ENCODE data around the gene KSR1. TPM values are rescaled to one million over a fixed set of nuclear protein-coding genes. Genes with fewer than 3 reads are reported as not detected.
"Not testable (repeated sequence)": the region's sequence is repeated elsewhere in the genome, so short reads cannot be mapped to it uniquely, and the experiment has no call there.

KSR1 gene
- total RNA-seq, 4 donors from 2014 or later: 10.0 to 15.2 (median 13.9) TPM

DNA sequence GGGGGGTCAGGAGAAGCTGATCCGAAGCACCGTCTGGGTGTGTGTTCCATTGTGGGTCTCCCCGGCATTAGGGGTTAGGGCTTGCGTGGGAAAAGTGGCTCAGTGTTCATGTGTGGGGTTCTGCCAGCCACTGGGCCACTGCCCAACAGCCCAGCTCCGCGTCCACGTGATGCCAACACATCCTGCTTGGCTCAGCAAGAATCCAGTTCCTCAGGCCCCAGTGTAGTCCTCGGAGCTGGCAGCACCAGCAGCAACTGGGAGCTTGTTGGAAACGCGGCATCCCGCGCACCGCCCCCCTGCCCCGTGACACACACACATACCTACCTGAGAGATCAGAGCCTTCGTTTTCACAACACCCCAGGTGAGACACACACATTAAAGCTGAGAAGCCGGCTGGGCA lies 193.7 kb downstream of the KSR1 start:
- H3K9me3 ChIP-seq: no peaks in the 10 kb centered on the region
- no peak overlapping the region for H3K27ac ChIP-seq
- TF ChIP-seq POLR2A (IDR thresholded peaks at IDR 0.05): no peak
- TF ChIP-seq, protein P1, sequence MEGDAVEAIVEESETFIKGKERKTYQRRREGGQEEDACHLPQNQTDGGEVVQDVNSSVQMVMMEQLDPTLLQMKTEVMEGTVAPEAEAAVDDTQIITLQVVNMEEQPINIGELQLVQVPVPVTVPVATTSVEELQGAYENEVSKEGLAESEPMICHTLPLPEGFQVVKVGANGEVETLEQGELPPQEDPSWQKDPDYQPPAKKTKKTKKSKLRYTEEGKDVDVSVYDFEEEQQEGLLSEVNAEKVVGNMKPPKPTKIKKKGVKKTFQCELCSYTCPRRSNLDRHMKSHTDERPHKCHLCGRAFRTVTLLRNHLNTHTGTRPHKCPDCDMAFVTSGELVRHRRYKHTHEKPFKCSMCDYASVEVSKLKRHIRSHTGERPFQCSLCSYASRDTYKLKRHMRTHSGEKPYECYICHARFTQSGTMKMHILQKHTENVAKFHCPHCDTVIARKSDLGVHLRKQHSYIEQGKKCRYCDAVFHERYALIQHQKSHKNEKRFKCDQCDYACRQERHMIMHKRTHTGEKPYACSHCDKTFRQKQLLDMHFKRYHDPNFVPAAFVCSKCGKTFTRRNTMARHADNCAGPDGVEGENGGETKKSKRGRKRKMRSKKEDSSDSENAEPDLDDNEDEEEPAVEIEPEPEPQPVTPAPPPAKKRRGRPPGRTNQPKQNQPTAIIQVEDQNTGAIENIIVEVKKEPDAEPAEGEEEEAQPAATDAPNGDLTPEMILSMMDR (IDR thresholded peaks at IDR 0.05): no peak
- no peak for TF ChIP-seq POLR2AphosphoS5 (IDR thresholded peaks at IDR 0.05)
- TF ChIP-seq EP300 (IDR thresholded peaks at IDR 0.05): no peak
- no peaks in the 10 kb centered on the region for H3K36me3 ChIP-seq
- H3K27me3 ChIP-seq: peaks cover 17% of the 10 kb centered on the region
- H3K4me1 ChIP-seq: no peaks in the 10 kb centered on the region
- 87% methylated on average over 3 of the region's 16 CpGs for WGBS, 2 donors (ENCODE audit: low coverage in 1 of 2)
- no peak for ATAC-seq
- no peak overlapping the region for H3K4me3 ChIP-seq

DNA sequence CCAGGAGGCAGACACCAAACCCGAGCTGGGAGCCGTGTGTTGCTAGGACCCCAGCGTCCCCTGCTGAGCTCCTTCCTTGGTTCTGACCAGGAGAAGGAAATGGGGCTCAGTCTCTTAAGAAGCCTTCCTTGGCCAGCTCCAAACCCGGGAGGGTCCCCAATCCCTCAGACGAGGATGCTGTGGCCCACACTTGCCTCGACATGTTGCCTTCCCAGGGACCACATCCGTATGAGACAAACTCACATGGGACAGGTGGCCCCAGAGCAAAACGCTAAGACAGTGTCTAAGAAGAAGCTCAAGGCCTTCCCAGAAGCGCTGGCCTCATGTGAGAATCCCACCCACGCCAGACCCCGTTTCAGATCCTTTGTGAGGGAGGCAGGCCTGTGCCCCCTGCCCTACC lies 194.6 kb downstream of the KSR1 start:
- no peak overlapping the region for H3K4me3 ChIP-seq
- WGBS, 2 donors (ENCODE audit: low coverage in 1 of 2): 100% methylated on average over 1 of the region's 11 CpGs; no CpG with 5 or more reads in 1 of the 2 donors
- no peaks in the 10 kb centered on the region for H3K9me3 ChIP-seq
- no peak for ATAC-seq
- no peaks in the 10 kb centered on the region for H3K36me3 ChIP-seq
- TF ChIP-seq, protein P1 (IDR thresholded peaks at IDR 0.05): no peak
- peaks cover 21% of the 10 kb centered on the region for H3K27me3 ChIP-seq
- H3K27ac ChIP-seq: no peak overlapping the region
- no peaks in the 10 kb centered on the region for H3K4me1 ChIP-seq

DNA sequence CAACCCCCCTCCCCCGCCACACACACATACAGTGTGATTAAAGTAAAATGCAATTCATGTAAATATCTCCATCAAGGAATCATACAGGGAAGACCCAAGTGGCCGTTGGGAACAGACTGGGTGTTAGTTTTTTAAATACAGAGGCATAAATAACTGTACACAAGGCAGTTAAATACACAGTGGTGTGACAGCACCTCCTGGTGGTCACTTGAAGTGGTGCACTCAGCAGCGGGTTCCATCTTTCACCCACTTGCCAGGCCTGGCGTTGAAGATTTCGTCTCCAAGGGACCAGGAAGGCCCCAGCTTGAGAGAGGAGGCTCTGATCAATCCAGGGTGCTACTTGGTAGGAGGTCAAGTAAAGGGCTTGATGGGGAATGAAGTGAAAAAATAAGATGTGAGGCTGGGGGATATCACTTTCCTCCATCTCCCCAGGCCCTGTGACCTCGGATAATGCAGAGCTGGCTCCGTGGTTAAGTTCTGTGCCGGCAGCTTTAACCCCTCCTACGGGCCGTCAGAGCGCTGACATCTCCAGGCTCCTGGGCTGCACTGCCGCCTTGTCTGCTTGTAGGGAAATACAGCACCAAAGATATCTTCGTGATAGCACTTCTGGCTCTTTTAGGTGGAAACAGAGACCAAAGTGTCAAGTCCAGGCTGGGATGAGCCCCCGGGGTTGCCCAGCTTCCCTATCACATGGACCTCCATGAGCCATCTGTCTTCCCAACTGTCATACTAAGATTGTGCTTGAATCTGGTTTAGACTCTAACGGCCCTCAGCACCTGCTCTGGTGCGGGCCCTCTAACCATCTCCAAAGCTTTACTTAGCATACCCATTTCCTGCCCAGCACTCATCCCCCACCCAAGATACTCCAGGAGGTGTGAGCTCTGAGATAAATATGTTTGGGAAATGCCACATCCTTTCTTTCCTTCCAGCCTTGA lies 195.4 kb downstream of the KSR1 start:
- peak; percentile 36 for ATAC-seq

DNA sequence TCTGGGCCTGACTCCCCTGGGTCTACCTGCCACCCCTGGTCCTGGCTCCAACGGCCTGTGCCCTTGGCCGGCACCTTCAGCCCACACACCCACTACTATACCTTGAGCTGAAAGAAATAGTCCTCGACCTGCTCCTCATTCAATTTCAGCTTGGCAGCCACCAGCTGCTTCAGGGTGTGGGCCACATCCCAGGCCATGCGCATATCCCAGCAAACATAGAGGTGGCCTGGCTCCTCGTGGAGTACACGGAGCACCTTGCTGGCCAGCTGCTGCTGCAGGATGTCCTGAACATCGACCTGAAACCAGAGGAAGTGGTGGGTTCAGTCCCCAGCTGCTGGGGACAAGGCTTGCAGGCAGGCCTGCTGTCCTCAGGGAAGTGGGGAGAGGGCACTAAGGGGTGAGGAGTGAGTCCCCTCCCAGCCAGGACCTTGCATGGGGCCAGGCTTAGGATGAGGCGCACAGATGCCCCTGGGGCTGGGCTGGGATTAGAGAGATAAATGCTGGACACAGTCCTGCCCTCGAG lies 197.3 kb downstream of the KSR1 start:
- H3K36me3 ChIP-seq, H3K9me3 ChIP-seq, ATAC-seq, H3K4me1 ChIP-seq, H3K27ac ChIP-seq, H3K4me3 ChIP-seq: not testable (repeated sequence)
- no CpG with 5 or more reads among the region's 9 CpGs for WGBS, 2 donors (ENCODE audit: low coverage in 1 of 2)
- H3K27me3 ChIP-seq: peaks cover 21% of the 10 kb centered on the region

More for the DNA sequence above, 195.4 kb downstream of the KSR1 start:
- Histone ChIP-seq H3K4me1 (no peaks in the 10 kb centered on the region), H3K27ac (no peak overlapping the region), H3K27me3 (peaks cover 21% of the 10 kb centered on the region), H3K9me3 (no peaks in the 10 kb centered on the region), H3K4me3 (no peak overlapping the region), H3K36me3 (no peaks in the 10 kb centered on the region)
- no peak for TF ChIP-seq POLR2A (IDR thresholded peaks at IDR 0.05)
- no peak for TF ChIP-seq EP300 (IDR thresholded peaks at IDR 0.05)
- TF ChIP-seq, protein P1 (IDR thresholded peaks at IDR 0.05): peak in 3 of 4 experiments; percentile 75 to 87 (median 85)
- TF ChIP-seq POLR2AphosphoS5 (IDR thresholded peaks at IDR 0.05): no peak
- WGBS, 2 donors (ENCODE audit: low coverage in 1 of 2): 45% methylated on average over 7 to 11 of the region's 16 CpGs

DNA sequence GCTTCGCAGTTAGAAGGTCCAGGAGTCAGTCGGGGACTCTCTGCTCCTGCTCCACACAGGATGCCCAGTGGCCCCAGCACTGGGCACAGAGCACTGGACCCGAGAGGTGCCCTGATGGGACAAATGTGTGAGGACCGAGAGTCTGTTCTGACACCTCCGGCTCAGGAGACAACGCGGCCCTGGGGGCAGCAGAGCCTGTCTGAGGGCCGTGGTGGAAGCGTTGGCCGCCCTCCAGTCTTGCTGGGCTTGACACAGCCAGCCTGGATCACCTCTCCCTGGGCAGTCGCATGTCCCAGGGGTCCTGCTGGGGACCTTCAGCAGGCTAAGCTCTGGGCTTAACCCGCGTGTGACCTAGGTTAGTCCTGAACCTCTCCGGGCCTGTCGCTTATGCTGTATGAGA lies 197.9 kb downstream of the KSR1 start:
- Histone ChIP-seq H3K9me3 (no peaks in the 10 kb centered on the region), H3K27me3 (peaks cover 21% of the 10 kb centered on the region), H3K4me3 (no peak overlapping the region), H3K36me3 (no peaks in the 10 kb centered on the region), H3K27ac (no peak overlapping the region), H3K4me1 (no peaks in the 10 kb centered on the region)
- TF ChIP-seq POLR2AphosphoS5 (IDR thresholded peaks at IDR 0.05) (no peak), POLR2A (IDR thresholded peaks at IDR 0.05) (no peak), EP300 (IDR thresholded peaks at IDR 0.05) (no peak)
- TF ChIP-seq, protein P1 (IDR thresholded peaks at IDR 0.05): no peak
- ATAC-seq: no peak
- no CpG with 5 or more reads among the region's 15 CpGs for WGBS, 2 donors (ENCODE audit: low coverage in 1 of 2)
